ENCODE measurements around the gene TNFAIP8. TPM values are rescaled to one million over a fixed set of nuclear protein-coding genes. Genes with fewer than 3 reads are reported as not detected.

Gene TNFAIP8
- total RNA-seq, 1 donor from 2014 or later, result 40.6 TPM

DNA sequence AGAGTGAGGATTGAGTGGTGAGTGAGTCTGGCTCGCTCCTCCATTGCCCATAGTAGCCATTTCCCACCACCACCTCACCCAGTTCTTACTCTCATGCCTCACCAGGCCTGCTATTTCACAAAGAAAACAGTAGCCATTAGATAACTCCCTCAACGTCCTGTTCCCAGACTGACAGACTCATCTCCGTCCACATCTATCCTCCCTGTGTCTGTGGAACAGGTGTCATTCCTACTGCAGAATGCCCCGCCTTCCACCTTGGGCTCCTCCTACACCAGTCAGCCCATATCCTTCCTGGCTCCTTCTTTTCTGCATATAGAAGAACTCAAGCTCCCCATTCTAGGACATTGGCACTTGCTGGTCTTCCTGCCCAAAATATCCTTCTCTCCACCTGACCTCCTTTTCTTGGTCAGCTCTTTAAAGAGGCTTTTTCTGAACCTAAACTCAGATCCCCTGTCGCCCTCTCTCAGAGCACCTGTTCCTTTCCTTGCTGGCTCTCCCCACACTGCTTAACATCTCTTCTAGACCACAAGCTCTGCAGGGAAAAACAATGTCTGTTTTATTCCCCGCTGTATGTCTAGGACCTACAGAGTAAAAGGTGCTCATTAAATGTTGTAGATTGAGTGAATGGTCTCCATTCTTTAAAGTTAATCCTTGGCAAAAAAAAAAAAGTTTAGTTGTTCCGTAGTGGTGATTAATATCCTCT is 3.2 kb downstream of the TNFAIP8 start:
- TF ChIP-seq EZH2 (IDR thresholded peaks at IDR 0.05) (no peak), EZH2phosphoT487 (IDR thresholded peaks at IDR 0.05) (no peak)
- TF ChIP-seq, protein P1, sequence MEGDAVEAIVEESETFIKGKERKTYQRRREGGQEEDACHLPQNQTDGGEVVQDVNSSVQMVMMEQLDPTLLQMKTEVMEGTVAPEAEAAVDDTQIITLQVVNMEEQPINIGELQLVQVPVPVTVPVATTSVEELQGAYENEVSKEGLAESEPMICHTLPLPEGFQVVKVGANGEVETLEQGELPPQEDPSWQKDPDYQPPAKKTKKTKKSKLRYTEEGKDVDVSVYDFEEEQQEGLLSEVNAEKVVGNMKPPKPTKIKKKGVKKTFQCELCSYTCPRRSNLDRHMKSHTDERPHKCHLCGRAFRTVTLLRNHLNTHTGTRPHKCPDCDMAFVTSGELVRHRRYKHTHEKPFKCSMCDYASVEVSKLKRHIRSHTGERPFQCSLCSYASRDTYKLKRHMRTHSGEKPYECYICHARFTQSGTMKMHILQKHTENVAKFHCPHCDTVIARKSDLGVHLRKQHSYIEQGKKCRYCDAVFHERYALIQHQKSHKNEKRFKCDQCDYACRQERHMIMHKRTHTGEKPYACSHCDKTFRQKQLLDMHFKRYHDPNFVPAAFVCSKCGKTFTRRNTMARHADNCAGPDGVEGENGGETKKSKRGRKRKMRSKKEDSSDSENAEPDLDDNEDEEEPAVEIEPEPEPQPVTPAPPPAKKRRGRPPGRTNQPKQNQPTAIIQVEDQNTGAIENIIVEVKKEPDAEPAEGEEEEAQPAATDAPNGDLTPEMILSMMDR (IDR thresholded peaks at IDR 0.05), result no peak
- peaks cover 8% of the 10 kb centered on the region for H3K4me1 ChIP-seq
- no peak overlapping the region for H3K27ac Mint-ChIP-seq
- no peak overlapping the region for H3K9ac ChIP-seq
- H3K27me3 Mint-ChIP-seq (ENCODE audit: insufficient read depth, low read depth), result peaks cover 12% of the 10 kb centered on the region
- no peaks in the 10 kb centered on the region for H3K9me3 ChIP-seq (ENCODE audit: low read depth)
- no peak for DNase-seq (ENCODE audit: low spot score)
- no peak overlapping the region for H3K27ac ChIP-seq
- no peak overlapping the region for H2AFZ ChIP-seq (replicated peaks)
- H4K20me1 ChIP-seq (ENCODE audit: low read depth), result peaks cover 25% of the 10 kb centered on the region
- H3K36me3 Mint-ChIP-seq, result no peaks in the 10 kb centered on the region
- H3K4me3 Mint-ChIP-seq, result no peak overlapping the region
- H3K79me2 ChIP-seq (ENCODE audit: low read depth), result no peaks in the 10 kb centered on the region
- no peak overlapping the region for H3K4me2 ChIP-seq
- H3K9me3 Mint-ChIP-seq, result no peaks in the 10 kb centered on the region
- peaks cover 34% of the 10 kb centered on the region for H3K27me3 ChIP-seq
- H3K4me1 Mint-ChIP-seq, result peaks cover 28% of the 10 kb centered on the region
- no peak overlapping the region for H3K4me3 ChIP-seq
- no peaks in the 10 kb centered on the region for H3K36me3 ChIP-seq
- peaks cover 22% of the 10 kb centered on the region for H3F3A ChIP-seq (ENCODE audit: low read depth)

- TF ChIP-seq, protein P1 (IDR thresholded peaks at IDR 0.05), result no peak
- DNase-seq (ENCODE audit: low spot score), result no peak
- Histone ChIP-seq H3K4me1 (peaks cover 8% of the 10 kb centered on the region), H3K4me2 (no peak overlapping the region), H3K9me3 (ENCODE audit: low read depth) (no peaks in the 10 kb centered on the region), H3K4me3 (no peak overlapping the region), H2AFZ (replicated peaks) (no peak overlapping the region), H3K27me3 (peaks cover 26% of the 10 kb centered on the region), H3F3A (ENCODE audit: low read depth) (peaks cover 17% of the 10 kb centered on the region), H3K79me2 (ENCODE audit: low read depth) (no peaks in the 10 kb centered on the region), H4K20me1 (ENCODE audit: low read depth) (peaks cover 19% of the 10 kb centered on the region), H3K36me3 (no peaks in the 10 kb centered on the region), H3K27ac (no peak overlapping the region), H3K9ac (no peak overlapping the region)
- Mint-ChIP-seq H3K4me3 (no peak overlapping the region), H3K27me3 (ENCODE audit: insufficient read depth, low read depth) (peaks cover 12% of the 10 kb centered on the region), H3K27ac (no peak overlapping the region), H3K9me3 (no peaks in the 10 kb centered on the region), H3K4me1 (peaks cover 28% of the 10 kb centered on the region), H3K36me3 (no peaks in the 10 kb centered on the region)
Observed at GRCh38 chr5:119359737-119360413, 4.1 kb downstream of the TNFAIP8 start.

GRCh38 chr5:119360905-119361593 is 5.2 kb downstream of the TNFAIP8 start:
- Histone ChIP-seq H3K4me1 (peaks cover 8% of the 10 kb centered on the region), H3K4me3 (no peak overlapping the region), H3F3A (ENCODE audit: low read depth) (peaks cover 6% of the 10 kb centered on the region), H3K27me3 (peaks cover 14% of the 10 kb centered on the region), H3K27ac (no peak overlapping the region), H3K4me2 (no peak overlapping the region), H4K20me1 (ENCODE audit: low read depth) (peaks cover 12% of the 10 kb centered on the region), H2AFZ (replicated peaks) (no peak overlapping the region), H3K9ac (no peak overlapping the region), H3K79me2 (ENCODE audit: low read depth) (no peaks in the 10 kb centered on the region), H3K36me3 (no peaks in the 10 kb centered on the region), H3K9me3 (ENCODE audit: low read depth) (no peaks in the 10 kb centered on the region)
- H3K36me3 Mint-ChIP-seq, result no peaks in the 10 kb centered on the region
- H3K9me3 Mint-ChIP-seq, result no peaks in the 10 kb centered on the region
- peaks cover 26% of the 10 kb centered on the region for H3K4me1 Mint-ChIP-seq
- no peak for DNase-seq (ENCODE audit: low spot score)
- peaks cover 8% of the 10 kb centered on the region for H3K27me3 Mint-ChIP-seq (ENCODE audit: insufficient read depth, low read depth)
- TF ChIP-seq EZH2phosphoT487 (IDR thresholded peaks at IDR 0.05), result no peak
- no peak for TF ChIP-seq EZH2 (IDR thresholded peaks at IDR 0.05)
- TF ChIP-seq, protein P1 (IDR thresholded peaks at IDR 0.05), result no peak
- no peak overlapping the region for H3K27ac Mint-ChIP-seq
- no peak overlapping the region for H3K4me3 Mint-ChIP-seq

All from neural progenitor cell (in vitro differentiated cells).